HEK293 (cell line): ENCODE data around the gene AGXT.

Source experiments
- CTCF ChIP-seq: fragments of 450-650 bp; formaldehyde crosslinking; IDR thresholded peaks from 2 replicates; pipeline ENCODE4 v1.5.1; 2016; ENCODE audit warnings: missing biosample characterization, missing genetic modification characterization
- REST ChIP-seq: fragments of 450-650 bp; formaldehyde crosslinking; IDR thresholded peaks from 2 replicates; pipeline ENCODE4 v1.5.1; 2016; ENCODE audit warnings: missing biosample characterization, missing genetic modification characterization
- ZBTB8A ChIP-seq: fragments of 450-650 bp; formaldehyde crosslinking; IDR thresholded peaks from 2 replicates; pipeline ENCODE4 v1.5.1; 2016; ENCODE audit warnings: missing biosample characterization, missing genetic modification characterization
- ZNF140 ChIP-seq: fragments of 450-650 bp; formaldehyde crosslinking; IDR thresholded peaks from 2 replicates; pipeline ENCODE4 v1.5.1; 2016; ENCODE audit warnings: missing biosample characterization, missing genetic modification characterization
- ZNF585B ChIP-seq: fragments of 450-650 bp; formaldehyde crosslinking; IDR thresholded peaks from 2 replicates; pipeline ENCODE4 v1.5.1; 2016; ENCODE audit warnings: missing biosample characterization, missing genetic modification characterization
- ZNF639 ChIP-seq: fragments of 450-650 bp; formaldehyde crosslinking; IDR thresholded peaks from 2 replicates; pipeline ENCODE4 v1.5.1; 2016; ENCODE audit warnings: missing biosample characterization, missing genetic modification characterization

GRCh38 chr2:240820607-240821428 is 47.8 kb upstream of the AGXT start:
- no peak for TF ChIP-seq ZNF585B (tag by site-specific recombination)
- peak; percentile 83 for TF ChIP-seq CTCF (tag by site-specific recombination)
- TF ChIP-seq ZNF140 (tag by site-specific recombination), result no peak
- TF ChIP-seq REST (tag by site-specific recombination), result no peak
- no peak for TF ChIP-seq ZNF639 (tag by site-specific recombination)
- peak; percentile 95 for TF ChIP-seq ZBTB8A (tag by site-specific recombination)
